NK-92 (cell line): Measurements from ENCODE around the gene ENPP6.

Source experiments
- DNase-seq: peaks from one replicate; lab custom pipeline; 2025; ENCODE audit not compliant: unreplicated experiment; lab: John Stamatoyannopoulos, UW

The ENPP6 gene

GRCh38 chr4:184217634-184218033 is at the start of gene ENPP6:
TSS of gene ENPP6 (minus strand) at chr4:184217873. CDS start at chr4:184217819, 54 bp downstream.
- no peak for DNase-seq

GRCh38 chr4:184267206-184267608 is 49.5 kb upstream of the ENPP6 start:
- DNase-seq: no peak

DNA sequence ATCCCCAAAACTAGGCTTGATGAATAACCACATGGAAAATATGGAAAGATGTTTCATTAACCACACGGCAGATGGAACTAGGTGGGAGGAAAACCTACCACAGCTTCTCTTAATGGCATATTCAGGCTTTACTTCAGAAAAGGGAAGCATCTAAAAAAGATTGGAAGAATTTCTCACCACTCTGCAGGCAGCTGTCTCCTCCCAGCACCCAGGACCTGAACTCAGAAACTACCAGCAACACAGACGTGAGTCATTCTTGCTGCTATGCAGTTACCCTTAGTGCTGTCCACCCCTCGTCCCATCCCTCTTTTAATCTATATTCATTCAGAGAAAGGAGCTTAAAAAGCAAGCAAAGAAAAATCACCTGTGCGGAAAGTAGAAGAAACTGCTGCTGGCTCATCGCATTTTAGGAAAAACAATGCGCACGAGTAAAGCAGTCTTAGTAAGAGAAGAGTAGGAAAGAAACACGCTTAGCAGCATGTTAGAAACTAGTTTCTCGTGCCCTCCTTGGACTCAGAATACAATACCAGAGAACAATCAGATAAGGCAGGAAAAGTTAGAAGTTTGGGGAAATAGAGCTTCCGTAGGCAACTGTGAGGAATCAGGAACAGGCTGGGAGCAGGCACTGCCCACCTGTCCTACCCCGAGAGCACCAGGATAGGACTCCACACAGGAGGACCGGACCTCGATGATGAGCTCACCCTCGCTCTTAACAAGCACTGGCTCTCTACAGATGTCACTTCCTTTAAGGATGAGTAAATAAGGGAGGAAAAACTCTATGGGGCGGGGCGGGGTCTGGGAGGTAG is 48.1 kb upstream of the ENPP6 start:
- no peak for DNase-seq

GRCh38 chr4:184263910-184264732 is 46.4 kb upstream of the ENPP6 start:
- peak; percentile 47 for DNase-seq

- no peak for DNase-seq
Measured at GRCh38 chr4:184263461-184263860, 45.8 kb upstream of the ENPP6 start.

- no peak for DNase-seq
Measured at GRCh38 chr4:184262901-184263300, 45.2 kb upstream of the ENPP6 start.

- DNase-seq: no peak
Measured at GRCh38 chr4:184261246-184261645, 43.6 kb upstream of the ENPP6 start.

DNA sequence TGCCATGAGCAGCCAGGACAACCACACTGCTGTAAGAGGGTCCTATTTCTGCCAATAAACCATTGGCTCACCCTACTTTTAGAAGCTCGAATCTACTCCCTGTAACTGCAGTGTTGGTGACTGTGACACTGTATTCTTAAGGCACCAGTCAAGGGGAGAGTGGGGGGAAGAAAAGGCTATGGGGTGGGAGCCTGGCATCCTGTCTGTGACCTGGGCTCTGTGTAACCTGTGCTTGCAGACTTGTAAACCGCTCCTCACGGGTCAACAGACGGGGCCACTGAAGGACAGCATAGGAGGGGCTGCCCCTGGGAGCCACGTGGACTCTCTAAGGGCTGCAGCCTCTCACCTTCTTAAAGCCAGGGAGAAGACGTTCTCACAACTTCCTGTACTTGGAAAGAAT is 42.2 kb upstream of the ENPP6 start:
- no peak for DNase-seq

DNA sequence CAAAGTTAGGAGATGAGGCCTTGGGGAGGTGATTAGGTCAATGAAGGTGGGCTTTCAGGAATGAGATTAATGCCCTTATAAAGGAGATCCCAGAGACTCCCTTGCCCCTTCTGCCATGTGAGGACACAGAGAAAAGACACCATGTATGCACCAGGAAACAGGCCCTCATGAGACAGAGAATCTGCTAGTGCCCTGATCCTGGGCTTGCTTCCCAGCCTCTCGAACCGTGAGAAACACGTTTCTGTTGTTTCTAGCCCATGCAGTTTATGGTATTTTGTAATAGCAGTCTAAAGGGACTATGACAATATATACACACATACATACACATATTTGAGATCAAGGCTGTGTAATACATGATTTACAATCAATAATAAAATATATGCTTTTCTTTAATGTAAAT is 41.4 kb upstream of the ENPP6 start:
- no peak for DNase-seq

DNA sequence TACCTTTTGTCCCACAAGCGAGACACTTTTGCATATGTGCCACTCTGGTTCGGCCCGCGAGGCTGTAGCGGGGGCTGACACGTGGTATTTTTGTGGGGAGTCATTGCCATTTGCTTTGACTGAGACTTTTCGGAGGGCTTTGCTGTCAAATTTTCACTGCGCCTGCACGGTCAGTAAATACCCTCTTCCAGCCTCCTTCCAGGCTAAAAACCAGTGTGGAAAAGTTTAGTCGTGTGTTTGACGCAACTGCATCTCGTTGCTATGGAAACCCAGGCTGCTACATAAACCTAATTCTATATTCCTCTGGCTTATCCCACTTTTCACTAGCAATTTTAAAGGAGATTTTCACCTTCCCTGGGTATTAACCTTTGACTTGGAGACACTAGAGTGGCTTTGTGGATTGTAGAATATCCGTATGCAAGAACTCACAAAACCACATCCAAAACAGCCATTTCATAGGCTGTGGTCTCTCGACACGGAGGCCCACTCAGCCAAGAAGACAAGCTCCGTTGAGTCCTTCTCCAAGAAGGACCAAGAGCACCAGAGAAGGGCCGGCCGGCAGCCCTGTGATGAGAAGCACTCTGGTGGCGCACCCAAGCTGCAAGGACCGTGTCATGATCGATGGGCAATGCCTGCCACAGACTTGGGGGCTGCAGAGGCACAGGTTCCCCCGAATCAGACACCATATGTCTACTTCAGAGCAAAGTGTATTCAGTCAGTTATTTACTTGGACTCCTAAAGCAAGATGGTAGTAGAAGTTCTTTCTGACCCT is 38.4 kb upstream of the ENPP6 start:
- no peak for DNase-seq

DNA sequence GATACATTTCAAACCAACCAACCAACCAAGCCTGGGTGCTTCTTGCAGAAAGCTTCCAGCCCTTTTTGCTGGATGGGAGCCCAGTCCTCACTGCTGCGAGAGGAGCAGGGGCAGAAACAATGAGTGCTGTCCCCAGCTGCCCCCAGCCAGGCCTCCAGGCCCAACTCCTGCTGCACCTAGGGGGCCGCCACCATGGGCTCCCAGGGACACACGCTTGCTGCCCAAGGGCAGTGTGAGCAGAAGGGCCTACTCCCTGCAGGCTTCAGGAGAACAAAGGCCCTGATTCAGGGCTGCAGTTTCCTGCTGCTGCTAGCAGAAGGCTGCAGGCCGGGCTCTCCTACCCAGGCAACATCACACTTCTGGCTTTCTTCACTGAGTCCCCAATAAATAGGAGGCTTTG is 37.7 kb upstream of the ENPP6 start:
- DNase-seq: no peak

- no peak for DNase-seq
Measured at GRCh38 chr4:184253072-184253420, 35.4 kb upstream of the ENPP6 start.

DNA sequence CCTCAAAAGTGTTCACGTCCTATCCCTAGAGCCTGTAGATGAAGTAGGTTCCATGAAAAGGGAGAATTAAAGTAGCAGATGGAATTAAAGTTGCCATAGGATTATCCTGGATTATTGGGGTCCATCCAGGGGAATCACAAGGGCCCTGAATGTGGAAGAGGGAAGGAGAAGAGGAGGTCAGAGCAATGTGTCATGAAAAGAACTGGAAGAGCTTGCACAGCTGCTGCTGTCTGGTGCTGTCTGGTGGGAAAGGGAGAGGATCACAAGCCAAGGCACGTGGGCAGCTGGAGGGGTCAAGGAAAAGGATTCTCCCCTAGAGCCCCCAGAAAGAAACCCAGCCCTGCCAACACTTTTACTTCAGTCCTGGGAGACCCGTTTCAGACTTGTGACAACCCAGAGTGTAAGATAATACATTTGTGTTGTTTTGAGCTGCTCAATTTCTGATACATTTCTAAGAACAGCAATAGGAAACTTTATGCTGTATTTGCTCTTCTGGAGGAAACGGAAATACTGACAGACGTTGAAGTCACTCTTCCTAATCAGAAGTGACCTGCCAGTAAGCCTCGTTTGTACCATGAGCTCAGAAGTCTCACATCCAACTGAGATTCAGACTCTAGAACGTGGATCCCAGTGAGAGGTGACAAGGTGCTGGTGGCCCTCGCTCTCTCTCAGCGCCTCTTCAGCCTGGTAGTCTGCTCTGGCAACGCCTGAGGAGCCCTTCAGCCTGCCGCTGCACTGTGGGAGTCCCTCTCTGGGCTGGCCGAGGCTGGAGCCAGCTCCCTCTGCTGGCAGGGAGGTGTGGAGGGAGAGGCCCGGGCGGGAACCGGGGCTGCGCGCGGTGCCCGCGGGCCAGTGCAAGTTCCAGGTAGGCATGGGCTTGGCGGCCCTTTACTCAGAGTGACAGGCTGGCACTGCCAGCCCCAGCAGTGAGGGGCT is 34.7 kb upstream of the ENPP6 start:
- DNase-seq: no peak

DNA sequence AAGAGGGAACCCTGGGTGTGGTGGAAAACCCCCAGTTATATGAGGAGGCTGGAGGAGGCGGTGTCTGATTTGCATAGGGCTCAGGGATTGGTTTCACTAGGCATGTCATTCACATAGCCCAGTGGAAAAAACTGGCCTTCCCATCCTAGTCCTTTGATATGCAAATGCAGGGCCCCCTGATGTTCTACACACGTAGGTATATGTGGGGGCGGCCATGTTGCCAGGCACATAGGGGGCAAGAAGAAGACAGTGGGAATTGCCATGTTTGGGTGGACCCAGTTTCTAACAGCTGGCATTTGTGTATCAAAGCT is 34.0 kb upstream of the ENPP6 start:
- no peak for DNase-seq

DNA sequence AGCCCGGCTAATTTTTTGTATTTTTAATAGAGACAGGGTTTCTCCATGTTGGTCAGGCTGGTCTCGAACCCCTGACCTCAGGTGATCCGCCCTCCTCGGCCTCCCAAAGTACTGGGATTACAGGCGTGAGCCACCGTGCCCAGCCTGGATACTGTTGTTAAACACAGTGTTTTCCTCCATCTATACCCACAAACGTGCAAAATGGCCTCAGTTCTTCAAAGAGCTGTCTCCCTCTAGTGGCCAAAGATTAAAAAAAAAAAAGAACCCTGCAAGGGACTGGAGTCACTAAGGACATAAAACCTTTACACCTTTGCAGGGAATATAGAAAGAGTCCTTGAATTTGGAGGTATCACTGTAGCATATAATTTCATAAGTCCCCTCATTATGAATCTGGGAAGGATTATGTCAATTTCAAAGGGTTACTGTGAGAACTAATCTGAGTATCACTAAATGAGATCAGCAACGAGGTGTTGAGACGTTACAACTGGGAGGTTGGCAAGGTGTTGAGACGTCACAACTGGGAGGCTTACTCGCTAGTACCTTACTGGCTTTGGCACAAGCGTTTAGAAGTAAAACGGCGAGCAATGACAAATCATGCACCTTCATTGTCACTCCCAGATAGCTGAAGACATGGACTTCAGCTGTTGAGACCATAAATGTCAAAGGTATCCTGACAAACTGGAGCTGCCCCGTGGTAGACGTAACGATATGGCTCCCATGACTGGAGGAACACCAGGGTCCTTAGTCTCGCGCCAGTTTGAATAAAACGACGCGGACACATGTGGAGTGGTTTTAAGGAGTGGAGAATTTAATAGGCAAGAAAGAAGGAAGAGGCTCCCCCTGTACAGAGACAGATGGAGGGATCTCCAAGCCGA is 33.4 kb upstream of the ENPP6 start:
- DNase-seq: no peak

DNA sequence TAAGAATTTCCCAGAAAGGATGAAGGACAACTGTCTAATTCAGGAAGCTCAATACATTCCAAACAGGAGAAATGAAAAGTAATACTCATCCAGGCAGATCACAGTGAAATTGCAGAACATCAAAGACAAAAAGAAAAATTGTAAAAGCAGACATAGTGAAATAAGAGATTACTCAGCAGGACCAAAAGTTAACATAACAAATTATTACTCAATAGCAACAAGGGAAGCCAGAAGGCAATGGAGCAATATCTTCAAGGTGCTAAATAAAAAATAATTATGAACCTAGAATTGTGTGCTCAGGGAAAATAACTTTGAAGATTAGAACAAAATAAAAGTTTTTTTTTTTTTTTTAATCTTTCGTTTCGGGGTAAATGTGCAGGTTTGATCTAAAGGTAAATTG is 30.5 kb upstream of the ENPP6 start:
- DNase-seq: no peak

- no peak for DNase-seq
Measured at GRCh38 chr4:184247421-184247820, 29.7 kb upstream of the ENPP6 start.

DNA sequence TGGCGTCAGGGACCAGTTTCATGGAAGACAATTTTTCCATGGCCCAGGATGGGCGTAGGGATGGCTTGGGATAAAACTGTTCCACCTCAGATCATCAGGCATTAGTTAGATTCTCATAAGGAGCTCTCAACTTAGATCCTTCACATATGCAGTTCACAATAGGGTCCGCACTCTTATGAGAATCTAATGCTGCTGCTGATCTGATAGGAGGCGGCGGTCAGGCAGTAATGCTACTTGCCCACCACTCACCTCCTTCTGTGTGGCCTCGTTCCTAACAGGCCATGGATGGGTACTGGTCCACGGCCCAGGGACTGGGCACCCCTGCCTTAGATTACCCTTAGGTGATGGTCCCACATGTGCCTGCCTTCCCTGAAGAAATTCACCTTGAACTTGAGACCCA is 28.8 kb upstream of the ENPP6 start:
- DNase-seq: no peak

DNA sequence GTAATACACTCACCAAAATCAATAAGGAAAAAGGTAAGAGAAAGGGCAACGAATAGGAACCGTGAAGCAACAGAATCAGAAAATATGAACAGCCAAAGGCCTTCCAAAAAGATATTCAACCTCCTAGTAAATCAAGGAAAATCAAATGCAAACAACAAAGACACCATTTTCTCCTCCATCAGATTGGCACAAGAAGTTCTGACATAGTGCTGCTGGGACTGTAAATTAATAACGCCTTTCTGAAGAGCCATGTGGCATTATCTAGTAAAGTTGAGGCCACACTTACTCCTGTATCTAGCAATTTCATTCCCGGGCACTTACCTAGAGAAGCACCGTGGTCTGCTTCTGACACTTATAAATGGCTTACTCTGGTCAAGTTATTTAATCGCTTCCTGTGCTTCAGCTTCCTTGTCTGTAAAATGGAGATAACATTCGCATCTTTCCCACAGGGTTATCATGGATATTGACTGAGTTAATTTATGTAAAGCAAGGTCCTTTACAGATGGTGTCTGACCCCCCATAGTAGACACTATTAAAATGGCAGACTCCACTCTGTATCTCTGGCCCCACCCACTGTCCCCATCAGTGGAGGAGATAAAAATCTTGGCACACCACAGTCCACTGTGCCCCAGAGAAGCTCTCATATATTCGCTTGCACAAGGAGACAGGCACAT is 20.5 kb upstream of the ENPP6 start:
- no peak for DNase-seq
